Mucosa of stomach (tissue), 1 donor: ENCODE data around the gene CAPN7.

Experiments used
- H3K27me3 ChIP-seq: one replicate; pipeline ENCODE4 v1.7.0; 2013; ENCODE audit warnings: mild to moderate bottlenecking, low read length; ENCODE audit not compliant: control insufficient read depth, insufficient read depth
- H3K36me3 ChIP-seq: one replicate; pipeline ENCODE4 v1.7.0; 2013; ENCODE audit warnings: low read length; ENCODE audit not compliant: control insufficient read depth, insufficient read depth
- H3K4me1 ChIP-seq: one replicate; pipeline ENCODE4 v1.7.0; 2013; ENCODE audit warnings: mild to moderate bottlenecking, low read length; ENCODE audit not compliant: control insufficient read depth, insufficient read depth
- H3K4me3 ChIP-seq: one replicate; pipeline ENCODE4 v1.7.0; 2013; ENCODE audit warnings: low read length
- H3K9ac ChIP-seq: one replicate; pipeline ENCODE4 v1.7.0; 2013; ENCODE audit warnings: mild to moderate bottlenecking, low read length, moderate library complexity
- H3K9me3 ChIP-seq: one replicate; pipeline ENCODE4 v1.7.0; 2013; ENCODE audit warnings: mild to moderate bottlenecking, low read length, moderate library complexity; ENCODE audit not compliant: control insufficient read depth
- donor health status: Pancreatic carcinoma.

Gene CAPN7

DNA sequence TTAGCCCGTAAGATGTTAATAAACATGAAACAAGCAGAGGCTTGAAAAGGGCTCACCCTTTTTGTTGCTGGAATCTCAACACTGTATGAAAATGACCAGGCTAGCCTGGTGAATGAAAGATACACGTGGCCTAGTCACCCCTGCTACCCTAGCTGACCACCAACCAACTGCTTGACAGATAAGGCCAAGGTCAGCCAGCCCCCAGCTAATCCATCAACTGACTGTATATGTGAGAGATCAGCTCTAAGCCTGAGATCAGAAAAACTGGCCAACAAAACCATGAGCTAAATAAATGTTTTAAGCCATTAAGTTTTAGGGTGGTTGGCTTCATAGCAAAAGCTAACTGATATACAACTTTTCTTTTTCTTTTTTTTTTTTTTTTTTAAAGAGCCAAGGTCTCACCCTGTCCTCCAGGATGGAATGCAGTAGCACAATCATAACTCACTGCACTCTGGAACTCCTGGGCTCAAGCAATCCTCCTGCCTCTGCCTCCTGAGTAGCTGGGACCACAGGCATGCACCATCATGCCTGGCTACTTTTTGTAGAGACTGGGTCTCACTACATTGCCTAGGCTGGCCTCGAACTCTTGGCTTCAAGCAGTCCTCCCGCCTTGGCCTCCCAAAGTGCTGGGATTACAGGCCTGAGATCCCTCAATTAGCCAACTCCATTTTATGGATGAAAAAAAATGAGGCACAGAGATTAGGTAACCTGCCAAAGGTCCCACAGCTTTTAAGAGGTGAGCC, 91.7 kb downstream of the CAPN7 start:
- H3K9ac ChIP-seq, result no peak overlapping the region
- H3K36me3 ChIP-seq, result no peaks in the 10 kb centered on the region
- no peaks in the 10 kb centered on the region for H3K9me3 ChIP-seq
- peaks cover 4% of the 10 kb centered on the region for H3K4me1 ChIP-seq
- no peak overlapping the region for H3K4me3 ChIP-seq
- H3K27me3 ChIP-seq, result no peaks in the 10 kb centered on the region

DNA sequence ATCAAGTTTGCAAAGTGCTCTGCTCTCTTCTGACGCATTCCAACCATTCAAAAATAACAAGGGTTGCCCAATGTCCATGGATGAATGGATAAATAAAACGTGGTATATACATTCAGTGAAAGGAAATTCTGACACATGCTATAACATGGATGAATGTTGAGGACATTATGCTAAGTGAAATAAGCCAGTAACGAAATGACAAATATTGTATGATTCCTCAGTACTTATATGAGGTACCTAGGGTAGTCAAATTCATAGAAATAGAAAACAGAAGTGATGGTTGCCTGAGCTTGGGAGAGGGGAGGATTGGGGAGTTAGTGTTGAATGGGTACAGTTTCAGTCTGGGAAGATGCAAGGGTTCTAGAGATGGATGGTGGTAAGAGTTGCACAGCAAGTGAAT, 92.5 kb downstream of the CAPN7 start:
- H3K27me3 ChIP-seq, result no peaks in the 10 kb centered on the region
- no peaks in the 10 kb centered on the region for H3K4me1 ChIP-seq
- H3K9ac ChIP-seq, result no peak overlapping the region
- H3K36me3 ChIP-seq, result no peaks in the 10 kb centered on the region
- no peak overlapping the region for H3K4me3 ChIP-seq
- no peaks in the 10 kb centered on the region for H3K9me3 ChIP-seq

DNA sequence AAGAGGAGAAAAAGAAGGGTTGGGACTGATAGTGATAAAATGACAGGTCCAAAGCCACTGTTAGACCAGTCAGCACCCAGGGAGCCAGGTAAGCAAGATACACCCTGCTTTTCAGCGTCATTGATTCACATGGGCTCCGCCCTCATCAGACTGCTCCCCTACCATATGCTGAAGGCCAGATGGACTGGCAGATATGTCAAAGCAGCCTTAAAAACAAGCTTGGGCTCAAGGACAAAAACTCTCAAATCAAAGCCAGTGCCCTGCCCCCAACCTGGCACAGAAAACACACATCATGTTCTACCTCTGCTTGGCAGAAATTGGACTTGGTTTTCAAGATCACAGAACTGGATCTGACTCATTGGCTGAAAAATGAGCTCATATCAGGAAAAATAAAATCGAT, 93.0 kb downstream of the CAPN7 start:
- H3K9me3 ChIP-seq, result no peaks in the 10 kb centered on the region
- H3K36me3 ChIP-seq, result no peaks in the 10 kb centered on the region
- no peaks in the 10 kb centered on the region for H3K27me3 ChIP-seq
- no peak overlapping the region for H3K4me3 ChIP-seq
- no peak overlapping the region for H3K9ac ChIP-seq
- no peaks in the 10 kb centered on the region for H3K4me1 ChIP-seq

DNA sequence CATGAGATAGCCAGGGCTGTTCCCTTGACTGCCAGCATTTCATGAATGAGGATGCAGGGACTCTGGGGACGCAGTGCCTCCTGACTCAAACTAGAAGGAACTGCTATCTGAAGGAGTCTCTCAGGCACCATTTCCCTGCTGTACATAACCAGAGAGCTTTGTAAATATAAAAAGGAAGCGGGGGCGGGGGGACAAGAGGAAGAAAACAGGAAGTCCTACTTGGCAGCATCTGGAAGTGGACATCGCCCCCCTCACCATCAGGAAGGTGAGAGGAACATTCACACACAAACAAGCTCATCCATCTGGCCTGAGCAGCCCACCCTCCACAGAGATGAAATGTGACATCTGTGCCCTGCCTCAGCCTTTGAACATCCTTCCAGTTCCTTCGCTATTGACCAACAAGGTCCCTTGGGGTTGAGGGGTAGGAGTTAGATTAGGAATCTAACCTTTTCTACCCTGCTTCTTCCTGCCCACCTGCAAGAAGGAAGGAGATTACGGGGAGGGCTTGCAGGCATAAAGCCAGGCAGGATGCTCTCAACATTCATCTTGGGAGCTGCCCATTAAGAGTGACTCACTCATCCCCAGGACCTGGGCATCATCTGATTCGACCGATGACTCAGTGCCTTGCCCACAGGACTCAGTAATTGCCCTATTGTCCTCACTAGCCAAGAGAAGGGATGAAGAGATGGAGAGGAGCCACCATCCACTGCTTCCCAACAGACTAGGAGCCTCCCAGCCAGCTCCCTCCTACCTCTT, 94.5 kb downstream of the CAPN7 start:
- H3K9me3 ChIP-seq, result no peaks in the 10 kb centered on the region
- no peaks in the 10 kb centered on the region for H3K36me3 ChIP-seq
- H3K9ac ChIP-seq, result no peak overlapping the region
- no peak overlapping the region for H3K4me3 ChIP-seq
- H3K4me1 ChIP-seq, result peaks cover 4% of the 10 kb centered on the region
- H3K27me3 ChIP-seq, result no peaks in the 10 kb centered on the region

- Histone ChIP-seq H3K4me1 (peaks cover 5% of the 10 kb centered on the region), H3K9me3 (no peaks in the 10 kb centered on the region), H3K27me3 (no peaks in the 10 kb centered on the region), H3K4me3 (no peak overlapping the region), H3K36me3 (no peaks in the 10 kb centered on the region), H3K9ac (no peak overlapping the region)
Measured at GRCh38 chr3:15301761-15302160, 95.7 kb downstream of the CAPN7 start.
